Smooth muscle cell (in vitro differentiated cells): ENCODE data around the gene OR52N5. TPM values are rescaled to one million over a fixed set of nuclear protein-coding genes. Genes with fewer than 3 reads are reported as not detected.

Experiments
- DNase-seq: peaks from one replicate; lab custom pipeline; 2025; ENCODE audit not compliant: unreplicated experiment; lab: John Stamatoyannopoulos, UW
- H2AFZ ChIP-seq: fragments of 200-600 bp; sonication (generic); 2 replicates; pipeline ENCODE4 v1.6.0; 2016; ENCODE audit warnings: antibody characterized with exemption, low read depth, mild to moderate bottlenecking
- H3F3A ChIP-seq: fragments of 200-600 bp; sonication (generic); 2 replicates; pipeline ENCODE4 v1.6.0; 2017; ENCODE audit warnings: antibody characterized with exemption, low read depth
- H3K27ac ChIP-seq: fragments of 200-600 bp; sonication (generic); 2 replicates; pipeline ENCODE4 v1.5.1; 2016; ENCODE audit warnings: low read depth, mild to moderate bottlenecking
- H3K27me3 ChIP-seq: fragments of 200-600 bp; sonication (generic); 2 replicates; pipeline ENCODE4 v1.6.1; 2016; ENCODE audit warnings: low read depth, mild to moderate bottlenecking
- H3K36me3 ChIP-seq: fragments of 200-600 bp; sonication (generic); 2 replicates; pipeline ENCODE4 v1.5.1; 2016; ENCODE audit warnings: low read depth
- H3K4me1 ChIP-seq: fragments of 200-600 bp; sonication (generic); 2 replicates; pipeline ENCODE4 v1.5.1; 2016; ENCODE audit warnings: low read depth
- H3K4me2 ChIP-seq: fragments of 200-600 bp; sonication (generic); 2 replicates; pipeline ENCODE4 v1.6.0; 2016; ENCODE audit warnings: mild to moderate bottlenecking
- H3K4me3 ChIP-seq: fragments of 200-600 bp; sonication (generic); 2 replicates; pipeline ENCODE4 v1.5.1; 2016; ENCODE audit warnings: mild to moderate bottlenecking
- H3K79me2 ChIP-seq: fragments of 200-600 bp; sonication (generic); 2 replicates; pipeline ENCODE4 v1.6.0; 2016; ENCODE audit warnings: low read depth, mild to moderate bottlenecking
- H3K9ac ChIP-seq: fragments of 200-600 bp; sonication (generic); 2 replicates; pipeline ENCODE4 v1.6.0; 2016; ENCODE audit warnings: low read depth
- H3K9me3 ChIP-seq: fragments of 200-600 bp; sonication (generic); replicated peaks from 2 replicates; pipeline ENCODE4 v1.5.1; 2016; ENCODE audit warnings: low read depth
- H4K20me1 ChIP-seq: fragments of 200-600 bp; sonication (generic); 2 replicates; pipeline ENCODE4 v1.6.0; 2016; ENCODE audit warnings: low read depth
- WGBS: methylation state at CpG from one replicate; pipeline ENCODE4 v1.1.7; 2016; ENCODE audit warnings: low lambda C conversion rate; 5-methylcytosine and 5-hydroxymethylcytosine counted together
- polyA plus RNA-seq: library from polyadenylated mRNA; unstranded; fragments of >200 nt; fragmentation: Nextera tagmentation; extraction: Ambion mirVana; gene quantifications from 2 replicates; pipeline ENCODE4 v1.2.1, GENCODE V29; 2016
- total RNA-seq: library from RNA; depleted of rRNA; stranded (reverse); fragments of >200 nt; gene quantifications from 2 replicates; pipeline ENCODE4 v1.2.3, GENCODE V29; 2014
- TF ChIP-seq, protein P1 (sequence below): fragments of 200-600 bp; sonication (generic); IDR thresholded peaks from 2 replicates; pipeline ENCODE4 v1.5.1; 2017; ENCODE audit warnings: borderline replicate concordance, mild to moderate bottlenecking, antibody characterized with exemption; ENCODE audit not compliant: insufficient read depth, poor library complexity, severe bottlenecking

Gene OR52N5
- total and polyA plus RNA-seq, 2 experiments from 2014 or later = not detected

DNA sequence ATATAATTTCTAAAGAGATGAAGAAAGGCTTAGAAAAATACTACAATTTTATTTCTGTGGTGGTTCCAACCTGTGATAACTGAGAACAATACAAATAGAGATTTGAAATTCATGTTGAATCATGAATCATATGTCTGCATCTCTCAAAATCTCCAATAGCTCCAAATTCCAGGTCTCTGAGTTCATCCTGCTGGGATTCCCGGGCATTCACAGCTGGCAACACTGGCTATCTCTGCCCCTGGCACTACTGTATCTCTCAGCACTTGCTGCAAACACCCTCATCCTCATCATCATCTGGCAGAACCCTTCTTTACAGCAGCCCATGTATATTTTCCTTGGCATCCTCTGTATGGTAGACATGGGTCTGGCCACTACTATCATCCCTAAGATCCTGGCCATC is 46.8 kb downstream of the OR52N5 start, which contains the start of gene OR56B1:
Gene OR56B1, plus strand, starts transcription at position 53 of the 400 bp plus-strand sequence. Its CDS starts 69 bp downstream, at position 122.
- Histone ChIP-seq H3K9me3 (no peaks in the 10 kb centered on the region), H3K4me1 (no peaks in the 10 kb centered on the region), H3K27me3 (no peaks in the 10 kb centered on the region), H3K4me3 (no peak within 1 kb of the TSS), H2AFZ (no peak within 1 kb of the TSS), H3K79me2 (no peaks in the 10 kb centered on the region), H3K4me2 (no peak within 1 kb of the TSS), H3K36me3 (no peaks in the 10 kb centered on the region), H3K27ac (no peak within 1 kb of the TSS), H4K20me1 (no peaks in the 10 kb centered on the region), H3K9ac (no peak within 1 kb of the TSS), H3F3A (no peaks in the 10 kb centered on the region)
- no peak for DNase-seq
- TF ChIP-seq, protein P1, sequence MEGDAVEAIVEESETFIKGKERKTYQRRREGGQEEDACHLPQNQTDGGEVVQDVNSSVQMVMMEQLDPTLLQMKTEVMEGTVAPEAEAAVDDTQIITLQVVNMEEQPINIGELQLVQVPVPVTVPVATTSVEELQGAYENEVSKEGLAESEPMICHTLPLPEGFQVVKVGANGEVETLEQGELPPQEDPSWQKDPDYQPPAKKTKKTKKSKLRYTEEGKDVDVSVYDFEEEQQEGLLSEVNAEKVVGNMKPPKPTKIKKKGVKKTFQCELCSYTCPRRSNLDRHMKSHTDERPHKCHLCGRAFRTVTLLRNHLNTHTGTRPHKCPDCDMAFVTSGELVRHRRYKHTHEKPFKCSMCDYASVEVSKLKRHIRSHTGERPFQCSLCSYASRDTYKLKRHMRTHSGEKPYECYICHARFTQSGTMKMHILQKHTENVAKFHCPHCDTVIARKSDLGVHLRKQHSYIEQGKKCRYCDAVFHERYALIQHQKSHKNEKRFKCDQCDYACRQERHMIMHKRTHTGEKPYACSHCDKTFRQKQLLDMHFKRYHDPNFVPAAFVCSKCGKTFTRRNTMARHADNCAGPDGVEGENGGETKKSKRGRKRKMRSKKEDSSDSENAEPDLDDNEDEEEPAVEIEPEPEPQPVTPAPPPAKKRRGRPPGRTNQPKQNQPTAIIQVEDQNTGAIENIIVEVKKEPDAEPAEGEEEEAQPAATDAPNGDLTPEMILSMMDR = no peak
- 94% methylated on average over 1 of the region's 1 CpG for WGBS

DNA sequence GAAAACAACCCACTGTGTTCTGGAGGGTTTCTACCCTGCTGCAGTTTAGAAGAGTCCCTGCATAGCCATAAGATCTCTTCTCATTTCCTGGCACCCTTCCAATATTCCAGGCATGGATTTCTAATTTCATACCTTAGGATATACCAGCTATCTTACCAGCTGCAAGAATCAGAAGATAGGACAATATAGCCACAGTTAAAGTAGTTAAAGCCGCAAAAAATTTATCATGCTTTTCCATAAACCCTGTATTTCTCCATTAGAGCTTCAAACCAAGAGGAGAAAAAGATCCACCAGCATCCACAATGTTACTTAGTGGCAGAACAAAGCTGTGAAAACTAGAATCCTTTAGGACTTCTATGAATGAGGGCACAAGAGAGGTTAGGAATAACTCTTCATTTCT is 55.5 kb downstream of the OR52N5 start:
- 90% methylated on average over 1 of the region's 1 CpG for WGBS
- DNase-seq = no peak
- TF ChIP-seq, protein P1 = no peak
- Histone ChIP-seq H3K4me3 (no peak overlapping the region), H3K9me3 (no peaks in the 10 kb centered on the region), H3K27ac (no peak overlapping the region), H3K4me1 (no peaks in the 10 kb centered on the region), H3K79me2 (no peaks in the 10 kb centered on the region), H3K9ac (no peak overlapping the region), H4K20me1 (no peaks in the 10 kb centered on the region), H3F3A (no peaks in the 10 kb centered on the region), H2AFZ (no peak overlapping the region), H3K27me3 (no peaks in the 10 kb centered on the region), H3K4me2 (no peak overlapping the region), H3K36me3 (no peaks in the 10 kb centered on the region)

DNA sequence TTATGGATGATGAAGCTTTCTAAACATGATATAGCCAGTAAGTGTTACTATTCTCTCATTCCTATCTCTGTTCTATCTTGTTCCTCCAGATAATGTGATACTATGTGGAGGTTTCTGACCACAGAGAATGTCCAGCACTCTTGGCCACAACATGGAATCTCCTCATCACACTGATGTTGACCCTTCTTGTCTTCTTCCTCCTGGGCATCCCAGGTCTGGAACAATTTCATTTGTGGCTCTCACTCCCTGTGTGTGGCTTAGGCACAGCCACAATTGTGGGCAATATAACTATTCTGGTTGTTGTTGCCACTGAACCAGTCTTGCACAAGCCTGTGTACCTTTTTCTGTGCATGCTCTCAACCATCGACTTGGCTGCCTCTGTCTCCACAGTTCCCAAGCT is 56.8 kb downstream of the OR52N5 start:
- TF ChIP-seq, protein P1 = no peak
- no peaks in the 10 kb centered on the region for H3K36me3 ChIP-seq
- H3K4me3 ChIP-seq = no peak overlapping the region
- no peaks in the 10 kb centered on the region for H3K4me1 ChIP-seq
- H3K9ac ChIP-seq = no peak overlapping the region
- no peaks in the 10 kb centered on the region for H4K20me1 ChIP-seq
- no peaks in the 10 kb centered on the region for H3F3A ChIP-seq
- no peak overlapping the region for H3K27ac ChIP-seq
- H3K9me3 ChIP-seq = no peaks in the 10 kb centered on the region
- no peak for DNase-seq
- WGBS = 87% methylated on average over 1 of the region's 1 CpG
- no peaks in the 10 kb centered on the region for H3K79me2 ChIP-seq
- no peak overlapping the region for H3K4me2 ChIP-seq
- H2AFZ ChIP-seq = no peak overlapping the region
- H3K27me3 ChIP-seq = no peaks in the 10 kb centered on the region

Other genes with a start within 250 kb of the OR52N5 start
- not detected in 2 replicates for gene OR52H1, start 234.8 kb downstream of the OR52N5 start, total RNA-seq
- not detected in 2 replicates for gene OR52H1, start 234.8 kb downstream of the OR52N5 start, polyA plus RNA-seq
- not detected in 2 replicates for gene OR52B6, start 202.5 kb downstream of the OR52N5 start, total RNA-seq
- gene OR52B6, start 202.5 kb downstream of the OR52N5 start, polyA plus RNA-seq = not detected in 2 replicates
- gene TRIM6, start 186.7 kb downstream of the OR52N5 start, total RNA-seq = 5.6 and 10.0 TPM in 2 replicates
- gene TRIM6, start 186.7 kb downstream of the OR52N5 start, polyA plus RNA-seq = 3.7 and 11.7 TPM in 2 replicates
- 6.7 and 7.5 TPM in 2 replicates for gene TRIM34, start 158.4 kb downstream of the OR52N5 start, total RNA-seq
- 4.1 and 6.3 TPM in 2 replicates for gene TRIM34, start 158.4 kb downstream of the OR52N5 start, polyA plus RNA-seq
- 22.2 and 27.6 TPM in 2 replicates for gene TRIM5, start 98.3 kb downstream of the OR52N5 start, total RNA-seq
- 16.4 and 18.0 TPM in 2 replicates for gene TRIM5, start 98.3 kb downstream of the OR52N5 start, polyA plus RNA-seq
- gene TRIM22, start 93.6 kb downstream of the OR52N5 start, total RNA-seq = 34.4 and 41.1 TPM in 2 replicates
- 26.1 and 33.4 TPM in 2 replicates for gene TRIM22, start 93.6 kb downstream of the OR52N5 start, polyA plus RNA-seq
- not detected in 2 replicates for gene OR56B1, start 46.9 kb downstream of the OR52N5 start, total RNA-seq
- not detected in 2 replicates for gene OR56B1, start 46.9 kb downstream of the OR52N5 start, polyA plus RNA-seq
- 0.40 and 1.9 TPM in 2 replicates for gene OR52N4, start 29.1 kb downstream of the OR52N5 start, total RNA-seq
- not detected in 2 replicates for gene OR52N4, start 29.1 kb downstream of the OR52N5 start, polyA plus RNA-seq
- gene OR52N1, start 7.9 kb upstream of the OR52N5 start, total RNA-seq = not detected in 2 replicates
- not detected in 2 replicates for gene OR52N1, start 7.9 kb upstream of the OR52N5 start, polyA plus RNA-seq
- not detected in 2 replicates for gene OR52N2, start 25.6 kb upstream of the OR52N5 start, total RNA-seq
- gene OR52N2, start 25.6 kb upstream of the OR52N5 start, polyA plus RNA-seq = not detected in 2 replicates
- not detected in 2 replicates for gene OR52E6, start 58.5 kb upstream of the OR52N5 start, total RNA-seq
- not detected in 2 replicates for gene OR52E6, start 58.5 kb upstream of the OR52N5 start, polyA plus RNA-seq
- not detected in 2 replicates for gene OR52E8, start 74.3 kb upstream of the OR52N5 start, total RNA-seq
- not detected in 2 replicates for gene OR52E8, start 74.3 kb upstream of the OR52N5 start, polyA plus RNA-seq
- 0.22 TPM in 1 of 2 replicates, not detected in the other for gene OR52E4, start 97.3 kb upstream of the OR52N5 start, total RNA-seq
- gene OR52E4, start 97.3 kb upstream of the OR52N5 start, polyA plus RNA-seq = not detected in 2 replicates
- not detected in 2 replicates for gene OR52E5, start 109.9 kb upstream of the OR52N5 start, total RNA-seq
- not detected in 2 replicates for gene OR52E5, start 109.9 kb upstream of the OR52N5 start, polyA plus RNA-seq
- gene OR56A3, start 158.9 kb upstream of the OR52N5 start, total RNA-seq = not detected in 2 replicates
- gene OR56A3, start 158.9 kb upstream of the OR52N5 start, polyA plus RNA-seq = not detected in 2 replicates
- 2.2 TPM in 1 of 2 replicates, not detected in the other for gene OR56A5, start 185.1 kb upstream of the OR52N5 start, total RNA-seq
- not detected in 2 replicates for gene OR56A5, start 185.1 kb upstream of the OR52N5 start, polyA plus RNA-seq
- 0.18 TPM in 1 of 2 replicates, not detected in the other for gene OR52L1, start 203.6 kb upstream of the OR52N5 start, total RNA-seq
- gene OR52L1, start 203.6 kb upstream of the OR52N5 start, polyA plus RNA-seq = not detected in 2 replicates
- gene OR56A4, start 223.6 kb upstream of the OR52N5 start, total RNA-seq = 0.13 TPM in 1 of 2 replicates, not detected in the other
- not detected in 2 replicates for gene OR56A4, start 223.6 kb upstream of the OR52N5 start, polyA plus RNA-seq
- gene OR56A1, start 247.4 kb upstream of the OR52N5 start, total RNA-seq = 0.04 and 0.22 TPM in 2 replicates
- not detected in 2 replicates for gene OR56A1, start 247.4 kb upstream of the OR52N5 start, polyA plus RNA-seq